Neural progenitor cell (in vitro differentiated cells): ENCODE results near the gene ZNF319. TPM values are rescaled to one million over a fixed set of nuclear protein-coding genes. Genes with fewer than 3 reads are reported as not detected.

Experiments used
- DNase-seq: peaks from one replicate; pipeline ENCODE4 v3.0.0-alpha.2; 2016; ENCODE audit warnings: low spot score
- H2AFZ ChIP-seq: fragments of 200-600 bp; sonication (generic); replicated peaks from 2 replicates; pipeline ENCODE4 v1.6.1; 2016; ENCODE audit warnings: antibody characterized with exemption
- H3F3A ChIP-seq: fragments of 200-600 bp; sonication (generic); 2 replicates; pipeline ENCODE4 v1.6.1; 2016; ENCODE audit warnings: antibody characterized with exemption, low read depth
- H3K27ac ChIP-seq: fragments of 200-600 bp; sonication (generic); 2 replicates; pipeline ENCODE4 v1.5.1; 2016; ENCODE audit warnings: mild to moderate bottlenecking
- H3K27me3 ChIP-seq: fragments of 200-600 bp; sonication (generic); 2 replicates; pipeline ENCODE4 v1.6.1; 2016; ENCODE audit warnings: mild to moderate bottlenecking, moderate library complexity
- H3K36me3 ChIP-seq: fragments of 200-600 bp; sonication (generic); 2 replicates; pipeline ENCODE4 v1.5.1; 2016
- H3K4me1 ChIP-seq: fragments of 200-600 bp; sonication (generic); 2 replicates; pipeline ENCODE4 v1.6.1; 2016; ENCODE audit warnings: mixed run types
- H3K4me2 ChIP-seq: fragments of 200-600 bp; sonication (generic); 2 replicates; pipeline ENCODE4 v1.6.1; 2016
- H3K4me3 ChIP-seq: fragments of 200-600 bp; sonication (generic); 2 replicates; pipeline ENCODE4 v1.5.1; 2016
- H3K79me2 ChIP-seq: fragments of 200-600 bp; sonication (generic); 2 replicates; pipeline ENCODE4 v1.6.1; 2016; ENCODE audit warnings: low read depth
- H3K9ac ChIP-seq: fragments of 200-600 bp; sonication (generic); 2 replicates; pipeline ENCODE4 v1.6.1; 2016
- H3K9me3 ChIP-seq: fragments of 200-600 bp; sonication (generic); 2 replicates; pipeline ENCODE4 v1.5.1; 2016; ENCODE audit warnings: low read depth
- H4K20me1 ChIP-seq: fragments of 200-600 bp; sonication (generic); 2 replicates; pipeline ENCODE4 v1.6.1; 2016; ENCODE audit warnings: low read depth
- H3K27ac Mint-ChIP-seq: 3 replicates; pipeline ENCODE4 v1.8.0; 2021; ENCODE audit warnings: mixed read lengths
- H3K27me3 Mint-ChIP-seq: 2 replicates; pipeline ENCODE4 v1.8.0; 2022; ENCODE audit warnings: low read depth, mild to moderate bottlenecking, inconsistent platforms, moderate library complexity, mixed read lengths; ENCODE audit not compliant: insufficient read depth
- H3K36me3 Mint-ChIP-seq: 3 replicates; pipeline ENCODE4 v1.8.0; 2021; ENCODE audit warnings: mixed read lengths
- H3K4me1 Mint-ChIP-seq: 3 replicates; pipeline ENCODE4 v1.8.0; 2021; ENCODE audit warnings: mixed read lengths
- H3K4me3 Mint-ChIP-seq: 3 replicates; pipeline ENCODE4 v1.8.0; 2021; ENCODE audit warnings: mild to moderate bottlenecking, moderate library complexity, mixed read lengths
- H3K9me3 Mint-ChIP-seq: 3 replicates; pipeline ENCODE4 v1.8.0; 2020; ENCODE audit warnings: mixed read lengths
- CTCF ChIP-seq: fragments of 200-600 bp; sonication (generic); IDR thresholded peaks from 2 replicates; pipeline ENCODE4 v1.5.1; 2017; ENCODE audit warnings: antibody characterized with exemption, mild to moderate bottlenecking
- EZH2 ChIP-seq: fragments of 200-600 bp; sonication (generic); IDR thresholded peaks from 2 replicates; pipeline ENCODE4 v1.6.1; 2017; ENCODE audit warnings: antibody characterized with exemption, mild to moderate bottlenecking, moderate library complexity
- EZH2phosphoT487 ChIP-seq: fragments of 200-600 bp; sonication (generic); IDR thresholded peaks from 2 replicates; pipeline ENCODE4 v1.6.1; 2017; ENCODE audit warnings: antibody characterized with exemption
- total RNA-seq: library from RNA; depleted of rRNA; stranded (reverse); fragments of >200 nt; gene quantifications from 2 replicates; pipeline ENCODE4 v1.2.3, GENCODE V29; 2015; ENCODE audit warnings: low replicate concordance

ZNF319 gene
- total RNA-seq, 1 donor from 2014 or later, result 1.4 TPM

- Histone ChIP-seq H4K20me1 (no peaks in the 10 kb centered on the region), H3F3A (peaks cover 10% of the 10 kb centered on the region), H3K4me2 (no peak overlapping the region), H3K9ac (no peak overlapping the region), H3K79me2 (no peaks in the 10 kb centered on the region), H3K27me3 (no peaks in the 10 kb centered on the region), H3K4me3 (no peak overlapping the region), H2AFZ (no peak overlapping the region), H3K36me3 (no peaks in the 10 kb centered on the region), H3K4me1 (peaks cover 22% of the 10 kb centered on the region), H3K9me3 (no peaks in the 10 kb centered on the region), H3K27ac (no peak overlapping the region)
- Mint-ChIP-seq H3K27me3 (peaks cover 19% of the 10 kb centered on the region), H3K27ac (no peak overlapping the region), H3K4me3 (no peak overlapping the region), H3K4me1 (peaks cover 3% of the 10 kb centered on the region), H3K36me3 (no peaks in the 10 kb centered on the region), H3K9me3 (no peaks in the 10 kb centered on the region)
- DNase-seq, result no peak
- TF ChIP-seq EZH2phosphoT487 (no peak), EZH2 (no peak), CTCF (no peak)
Observed at GRCh38 chr16:57971848-57972247, 28.6 kb downstream of the ZNF319 start.

GRCh38 chr16:57970970-57971369, 29.5 kb downstream of the ZNF319 start, which contains the start of gene CNGB1:
TSS of gene CNGB1 (minus strand) at chr16:57971128. CDS start at chr16:57967286, 3,842 bp downstream.
- H3K4me1 Mint-ChIP-seq, result peaks cover 3% of the 10 kb centered on the region
- no peak within 1 kb of the TSS for H3K9ac ChIP-seq
- H3K9me3 ChIP-seq, result no peaks in the 10 kb centered on the region
- H4K20me1 ChIP-seq, result no peaks in the 10 kb centered on the region
- H3K9me3 Mint-ChIP-seq, result no peaks in the 10 kb centered on the region
- H3K79me2 ChIP-seq, result no peaks in the 10 kb centered on the region
- no peaks in the 10 kb centered on the region for H3K27me3 ChIP-seq
- H3K4me3 ChIP-seq, result no peak within 1 kb of the TSS
- H3K27ac ChIP-seq, result no peak within 1 kb of the TSS
- peaks cover 4% of the 10 kb centered on the region for H3F3A ChIP-seq
- peak; percentile 66 for DNase-seq
- H3K27ac Mint-ChIP-seq, result peak within 1 kb of the TSS; percentile 65
- H3K36me3 ChIP-seq, result no peaks in the 10 kb centered on the region
- peak within 1 kb of the TSS; percentile 26 for H2AFZ ChIP-seq
- peaks cover 19% of the 10 kb centered on the region for H3K27me3 Mint-ChIP-seq
- no peak within 1 kb of the TSS for H3K4me3 Mint-ChIP-seq
- TF ChIP-seq EZH2phosphoT487, result no peak
- no peak for TF ChIP-seq EZH2
- TF ChIP-seq CTCF, result no peak
- H3K4me1 ChIP-seq, result peaks cover 16% of the 10 kb centered on the region
- no peaks in the 10 kb centered on the region for H3K36me3 Mint-ChIP-seq
- H3K4me2 ChIP-seq, result peak within 1 kb of the TSS; percentile 52

- Histone ChIP-seq H3K4me1 (peaks cover 11% of the 10 kb centered on the region), H3F3A (no peaks in the 10 kb centered on the region), H2AFZ (no peak overlapping the region), H3K9ac (no peak overlapping the region), H3K27ac (no peak overlapping the region), H3K36me3 (no peaks in the 10 kb centered on the region), H3K9me3 (no peaks in the 10 kb centered on the region), H3K4me3 (no peak overlapping the region), H3K79me2 (no peaks in the 10 kb centered on the region), H4K20me1 (no peaks in the 10 kb centered on the region), H3K27me3 (no peaks in the 10 kb centered on the region), H3K4me2 (no peak overlapping the region)
- peaks cover 3% of the 10 kb centered on the region for H3K4me1 Mint-ChIP-seq
- H3K4me3 Mint-ChIP-seq, result no peak overlapping the region
- no peaks in the 10 kb centered on the region for H3K36me3 Mint-ChIP-seq
- H3K27me3 Mint-ChIP-seq, result peaks cover 19% of the 10 kb centered on the region
- no peak overlapping the region for H3K27ac Mint-ChIP-seq
- H3K9me3 Mint-ChIP-seq, result no peaks in the 10 kb centered on the region
- TF ChIP-seq CTCF (no peak), EZH2phosphoT487 (no peak), EZH2 (no peak)
- DNase-seq, result no peak
Observed at GRCh38 chr16:57970319-57970718, 30.2 kb downstream of the ZNF319 start.
